ENCODE measurements around the gene PRR9. TPM values are rescaled to one million over a fixed set of nuclear protein-coding genes. Genes with fewer than 3 reads are reported as not detected.

PRR9 gene
- total RNA-seq, 6 experiments from 2014 or later: not detected

- WGBS (ENCODE audit: insufficient coverage, low coverage, low lambda C conversion rate, missing lambda C conversion rate): 82% methylated on average over 1 of the region's 1 CpG
- H3K9me3 ChIP-seq: no peaks in the 10 kb centered on the region
- H3K27me3 ChIP-seq: peaks cover 0 to 18% of the 10 kb centered on the region in 2 donors
- ATAC-seq (no peak), DNase-seq (no peak)
- peaks cover 0 to 4% (median 0%) of the 10 kb centered on the region in 4 donors for H3K4me1 ChIP-seq
- no peak overlapping the region for H3K4me3 ChIP-seq
- no peaks in the 10 kb centered on the region for H3K36me3 ChIP-seq
- no peak overlapping the region for H3K27ac ChIP-seq
- TF ChIP-seq CTCF (IDR thresholded peaks at IDR 0.05): no peak
- no peak for TF ChIP-seq POLR2A (IDR thresholded peaks at IDR 0.05)
- intact Hi-C loops (cut with DNase I): no loop called here
Measured at GRCh38 chr1:153265457-153265856, 48.1 kb downstream of the PRR9 start.

Other genes with a start within 250 kb of the PRR9 start
- gene SPRR4, start 246.9 kb upstream of the PRR9 start, total RNA-seq: not detected
- gene SPRR1A, start 233.5 kb upstream of the PRR9 start, total RNA-seq: not detected
- gene SPRR3, start 215.8 kb upstream of the PRR9 start, total RNA-seq: under 1 TPM in 1 of 6 experiments, not detected in 5; 0.31 TPM
- gene SPRR1B, start 186.4 kb upstream of the PRR9 start, total RNA-seq: not detected
- gene SPRR2D, start 176.5 kb upstream of the PRR9 start, total RNA-seq: not detected
- gene SPRR2A, start 160.1 kb upstream of the PRR9 start, total RNA-seq: under 1 TPM in 1 of 6 experiments, not detected in 5; 0.40 TPM
- not detected for gene SPRR2B, start 146.0 kb upstream of the PRR9 start, total RNA-seq
- not detected for gene SPRR2E, start 123.1 kb upstream of the PRR9 start, total RNA-seq
- not detected for gene SPRR2F, start 104.1 kb upstream of the PRR9 start, total RNA-seq
- gene SPRR2G, start 66.7 kb upstream of the PRR9 start, total RNA-seq: not detected
- gene LELP1, start 14.2 kb upstream of the PRR9 start, total RNA-seq: not detected
- not detected for gene LORICRIN, start 42.1 kb downstream of the PRR9 start, total RNA-seq
- not detected for gene PGLYRP3, start 95.4 kb downstream of the PRR9 start, total RNA-seq
- not detected for gene PGLYRP4, start 131.3 kb downstream of the PRR9 start, total RNA-seq
- 10 to 100 TPM; 34.3 to 96.8 (median 64.5) TPM for gene S100A9, start 140.3 kb downstream of the PRR9 start, total RNA-seq
- gene S100A12, start 158.0 kb downstream of the PRR9 start, total RNA-seq: 1 to 10 TPM; 1.5 to 3.8 (median 3.0) TPM
- 10 to 100 TPM; 16.0 to 47.4 (median 30.0) TPM for gene S100A8, start 173.5 kb downstream of the PRR9 start, total RNA-seq
- not detected for gene S100A7A, start 198.9 kb downstream of the PRR9 start, total RNA-seq
- gene S100A7, start 243.1 kb downstream of the PRR9 start, total RNA-seq: not detected